Upper lobe of left lung (tissue), 6 donors: ENCODE measurements around the gene ITPK1. TPM values are rescaled to one million over a fixed set of nuclear protein-coding genes. Genes with fewer than 3 reads are reported as not detected.

Experiments
- ATAC-seq, 2 donors: fragments of 200-7000 bp; cut with Tn5 transposase; one replicate each; pipeline ENCODE4 v1.9.1; 2022; ENCODE audit warnings: mild to moderate bottlenecking in 2 of 2, moderate library complexity in 2 of 2; ENCODE audit not compliant: low FRiP score in 2 of 2
- DNase-seq, 2 donors: peaks; one replicate each; pipeline ENCODE4 v3.0.0-alpha.2; 2019 to 2020
- H3K27ac ChIP-seq, 4 donors: fragments of 200-600 bp; sonication (generic); one replicate each; pipeline ENCODE4 v1.5.1; 2016 to 2019
- H3K27me3 ChIP-seq, 4 donors: fragments of 200-600 bp; sonication (generic); one replicate each; pipeline ENCODE4 v1.5.1; 2017 to 2019
- H3K36me3 ChIP-seq, 4 donors: fragments of 200-600 bp; sonication (generic); one replicate each; pipeline ENCODE4 v1.5.1; 2016 to 2019
- H3K4me1 ChIP-seq, 4 donors: fragments of 200-600 bp; sonication (generic); one replicate each; pipeline ENCODE4 v1.5.1; 2018 to 2019
- H3K4me3 ChIP-seq, 4 donors: fragments of 200-600 bp; sonication (generic); one replicate each; pipeline ENCODE4 v1.5.1; 2017 to 2019; ENCODE audit warnings: mild to moderate bottlenecking in 2 of 4, moderate library complexity in 1 of 4
- H3K9me3 ChIP-seq, 4 donors: fragments of 200-600 bp; sonication (generic); one replicate each; pipeline ENCODE4 v1.5.1; 2018 to 2019
- EP300 ChIP-seq, 4 donors: sonication (generic); formaldehyde crosslinking; IDR thresholded peaks; one replicate each; pipeline ENCODE4 v1.5.1; 2017; ENCODE audit warnings: antibody characterized with exemption in 4 of 4, control low read depth in 2 of 4
- POLR2A ChIP-seq, 4 donors: fragments of 450-650 bp; IDR thresholded peaks; one replicate each; pipeline ENCODE4 v1.5.1; 2016 to 2017; ENCODE audit warnings: antibody characterized with exemption in 4 of 4, mild to moderate bottlenecking in 2 of 4
- POLR2AphosphoS5 ChIP-seq, 2 donors: sonication (generic); formaldehyde crosslinking; IDR thresholded peaks; one replicate each; pipeline ENCODE4 v1.5.1; 2017; ENCODE audit warnings: antibody characterized with exemption in 2 of 2
- WGBS, 2 donors: methylation state at CpG; one replicate each; pipeline ENCODE4 v1.1.5; 2017 to 2018; 5-methylcytosine and 5-hydroxymethylcytosine counted together
- total RNA-seq, 6 donors: library from RNA; depleted of rRNA in 4 of 6; stranded (reverse); fragments of >200 nt in 4 of 6; gene quantifications; one replicate each; pipeline versions ENCODE4 v1.1.0 to v1.2.1, GENCODE V29; 2016 to 2021
- TF ChIP-seq, protein P1 (sequence below), 6 experiments: fragments of 450-650 bp in 4 of 6; fragments of 200-600 bp in 2 of 6; sonication (generic) in 2 of 6; IDR thresholded peaks; one replicate each; pipeline ENCODE4 v1.5.1; 2016 to 2019; ENCODE audit warnings: antibody characterized with exemption in 6 of 6
- donor health status: DM: no; HTN: no; CAD: no; lungs with moderate emphysema.
- donor health status: DM: no; HTN: yes; CAD: no; lungs with severe emphysema.

ITPK1 gene
- total RNA-seq, 6 donors from 2014 or later: 41.9 to 128 (median 86.1) TPM

DNA sequence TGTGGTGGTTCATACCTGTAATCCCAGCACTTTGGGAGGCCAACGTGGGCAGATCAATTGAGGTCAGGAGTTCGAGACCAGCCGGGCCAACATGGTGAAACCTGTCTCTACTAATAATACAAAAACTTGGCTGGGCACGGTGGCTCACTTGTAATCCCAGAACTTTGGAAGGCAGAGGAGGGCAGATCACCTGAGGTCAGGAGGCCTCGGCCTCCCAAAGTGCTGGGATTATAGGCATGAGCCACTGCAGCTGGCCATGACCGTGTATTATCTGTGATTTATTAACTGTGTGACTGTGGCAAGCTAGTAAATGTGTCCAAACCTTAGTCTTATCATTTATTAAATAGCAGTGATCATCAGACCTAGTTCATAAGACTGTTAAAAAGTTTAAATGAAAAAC, 7.1 kb upstream of the ITPK1 start:
- Histone ChIP-seq H3K4me3 (no peak overlapping the region), H3K4me1 (no peaks in the 10 kb centered on the region), H3K9me3 (no peaks in the 10 kb centered on the region), H3K27me3 (no peaks in the 10 kb centered on the region), H3K36me3 (no peaks in the 10 kb centered on the region), H3K27ac (no peak overlapping the region)
- TF ChIP-seq EP300 (IDR thresholded peaks at IDR 0.05): no peak
- no peak for TF ChIP-seq POLR2AphosphoS5 (IDR thresholded peaks at IDR 0.05)
- TF ChIP-seq, protein P1, sequence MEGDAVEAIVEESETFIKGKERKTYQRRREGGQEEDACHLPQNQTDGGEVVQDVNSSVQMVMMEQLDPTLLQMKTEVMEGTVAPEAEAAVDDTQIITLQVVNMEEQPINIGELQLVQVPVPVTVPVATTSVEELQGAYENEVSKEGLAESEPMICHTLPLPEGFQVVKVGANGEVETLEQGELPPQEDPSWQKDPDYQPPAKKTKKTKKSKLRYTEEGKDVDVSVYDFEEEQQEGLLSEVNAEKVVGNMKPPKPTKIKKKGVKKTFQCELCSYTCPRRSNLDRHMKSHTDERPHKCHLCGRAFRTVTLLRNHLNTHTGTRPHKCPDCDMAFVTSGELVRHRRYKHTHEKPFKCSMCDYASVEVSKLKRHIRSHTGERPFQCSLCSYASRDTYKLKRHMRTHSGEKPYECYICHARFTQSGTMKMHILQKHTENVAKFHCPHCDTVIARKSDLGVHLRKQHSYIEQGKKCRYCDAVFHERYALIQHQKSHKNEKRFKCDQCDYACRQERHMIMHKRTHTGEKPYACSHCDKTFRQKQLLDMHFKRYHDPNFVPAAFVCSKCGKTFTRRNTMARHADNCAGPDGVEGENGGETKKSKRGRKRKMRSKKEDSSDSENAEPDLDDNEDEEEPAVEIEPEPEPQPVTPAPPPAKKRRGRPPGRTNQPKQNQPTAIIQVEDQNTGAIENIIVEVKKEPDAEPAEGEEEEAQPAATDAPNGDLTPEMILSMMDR (IDR thresholded peaks at IDR 0.05): no peak
- no peak for TF ChIP-seq POLR2A (IDR thresholded peaks at IDR 0.05)
- DNase-seq: no peak
- WGBS, 2 donors: 82 to 96% methylated on average over 4 to 6 of the region's 6 CpGs
- ATAC-seq: no peak

- peaks cover 4 to 8% (median 6%) of the 10 kb centered on the region in 4 donors for H3K4me1 ChIP-seq
- no peak overlapping the region for H3K27ac ChIP-seq
- H3K36me3 ChIP-seq: no peaks in the 10 kb centered on the region
- ATAC-seq (peak in 1 of 2 donors; percentile 31), DNase-seq (no peak)
- no peak for TF ChIP-seq POLR2AphosphoS5 (IDR thresholded peaks at IDR 0.05)
- TF ChIP-seq POLR2A (IDR thresholded peaks at IDR 0.05): no peak
- TF ChIP-seq EP300 (IDR thresholded peaks at IDR 0.05): no peak
- TF ChIP-seq, protein P1 (IDR thresholded peaks at IDR 0.05): no peak
- no peaks in the 10 kb centered on the region for H3K27me3 ChIP-seq
- WGBS, 2 donors: 53 to 60% methylated on average over 5 of the region's 5 CpGs
- H3K9me3 ChIP-seq: no peaks in the 10 kb centered on the region
- no peak overlapping the region for H3K4me3 ChIP-seq
Observed at GRCh38 chr14:93121030-93121834, 5.5 kb upstream of the ITPK1 start.

DNA sequence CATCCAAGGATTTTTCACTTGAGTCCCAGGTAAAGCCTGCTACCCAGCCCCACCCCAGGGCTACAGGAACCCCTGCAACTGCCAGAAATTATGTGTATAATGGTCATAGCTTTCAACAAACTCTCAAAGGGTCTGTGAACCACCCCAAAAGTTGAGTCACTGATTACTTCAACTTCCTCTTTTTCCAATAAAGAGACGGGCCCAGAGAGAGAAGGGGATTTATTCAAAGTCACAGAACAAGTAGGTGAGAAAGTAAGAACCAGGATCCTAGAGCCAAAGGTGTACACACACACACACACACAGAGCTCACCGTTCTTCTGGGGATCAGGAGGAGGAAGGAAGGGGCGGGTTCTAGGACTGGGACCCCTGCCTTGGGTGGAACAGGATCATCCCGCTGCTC, 4.8 kb upstream of the ITPK1 start:
- Histone ChIP-seq H3K4me3 (no peak overlapping the region), H3K27me3 (no peaks in the 10 kb centered on the region), H3K9me3 (no peaks in the 10 kb centered on the region), H3K36me3 (no peaks in the 10 kb centered on the region), H3K27ac (no peak overlapping the region), H3K4me1 (peaks cover 5 to 11% (median 8%) of the 10 kb centered on the region in 4 donors)
- 63 to 67% methylated on average over 4 of the region's 4 CpGs for WGBS, 2 donors
- DNase-seq (no peak), ATAC-seq (no peak)
- TF ChIP-seq, protein P1 (IDR thresholded peaks at IDR 0.05): no peak
- TF ChIP-seq POLR2AphosphoS5 (IDR thresholded peaks at IDR 0.05) (no peak), EP300 (IDR thresholded peaks at IDR 0.05) (no peak), POLR2A (IDR thresholded peaks at IDR 0.05) (no peak)

- H3K27me3 ChIP-seq: no peaks in the 10 kb centered on the region
- H3K36me3 ChIP-seq: no peaks in the 10 kb centered on the region
- H3K9me3 ChIP-seq: no peaks in the 10 kb centered on the region
- no peak for TF ChIP-seq EP300 (IDR thresholded peaks at IDR 0.05)
- TF ChIP-seq, protein P1 (IDR thresholded peaks at IDR 0.05): no peak
- no peak for TF ChIP-seq POLR2A (IDR thresholded peaks at IDR 0.05)
- WGBS, 2 donors: 86 to 89% methylated on average over 11 of the region's 11 CpGs
- DNase-seq: no peak
- peak overlapping the region in 3 of 4 donors; percentile 75 to 87 (median 77) for H3K4me3 ChIP-seq
- no peak for ATAC-seq
- H3K27ac ChIP-seq: peak overlapping the region; percentile 98 to 99 (median 98)
- H3K4me1 ChIP-seq: peaks cover 20 to 37% (median 35%) of the 10 kb centered on the region in 4 donors
Observed at GRCh38 chr14:93116676-93117200, 1.0 kb upstream of the ITPK1 start.
